Hepatic stellate cell (primary cell): ENCODE data around the gene SYNRG.

ENCODE experiments used
- DNase-seq: peaks from one replicate; pipeline ENCODE4 v3.0.0; 2011; ENCODE audit warnings: low spot score

The SYNRG gene

DNA sequence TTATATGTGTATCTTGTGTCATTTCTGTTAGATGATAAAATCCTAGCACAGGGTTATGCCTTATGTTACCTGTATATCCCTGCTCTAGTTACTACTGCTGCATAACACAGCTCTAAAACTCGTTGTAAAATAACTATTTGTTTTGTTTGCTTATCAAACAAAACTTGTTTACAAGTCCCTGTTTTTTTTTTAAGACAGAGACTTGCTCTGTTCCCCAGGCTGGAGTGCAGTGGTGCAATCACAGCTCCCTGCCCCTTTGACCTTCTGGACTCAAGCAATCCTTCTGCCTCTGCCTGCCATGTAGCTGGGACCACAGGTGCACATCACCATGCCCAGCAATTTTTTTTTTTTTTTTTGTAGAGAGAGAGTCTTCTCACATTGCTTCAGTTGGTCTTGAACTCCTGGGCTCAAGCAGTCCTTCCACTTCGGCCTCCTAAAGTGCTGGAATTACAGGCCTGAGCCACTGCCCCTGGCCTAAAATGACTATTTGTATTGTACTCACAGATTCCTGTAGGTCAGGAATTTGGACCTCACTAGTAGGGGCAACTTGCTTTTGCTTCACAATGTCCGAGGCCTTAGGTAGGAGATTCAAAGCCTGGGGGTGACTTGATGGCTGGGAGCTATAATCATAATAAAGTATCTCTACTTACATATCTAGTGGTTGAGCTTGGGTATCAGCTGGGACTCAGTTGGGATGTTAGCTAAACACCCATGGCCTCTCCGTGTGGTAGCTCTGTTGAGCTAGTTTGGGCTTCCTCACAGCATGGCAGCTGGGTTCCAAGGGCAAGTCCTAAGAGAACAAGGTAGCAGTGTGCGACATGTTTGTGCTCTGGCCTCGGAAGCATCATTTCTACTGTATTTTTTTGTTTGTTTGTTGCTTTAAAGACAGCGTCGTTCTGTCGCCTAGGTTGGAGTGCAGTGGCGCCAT lies 106.9 kb downstream of the SYNRG start:
- DNase-seq = no peak

DNA sequence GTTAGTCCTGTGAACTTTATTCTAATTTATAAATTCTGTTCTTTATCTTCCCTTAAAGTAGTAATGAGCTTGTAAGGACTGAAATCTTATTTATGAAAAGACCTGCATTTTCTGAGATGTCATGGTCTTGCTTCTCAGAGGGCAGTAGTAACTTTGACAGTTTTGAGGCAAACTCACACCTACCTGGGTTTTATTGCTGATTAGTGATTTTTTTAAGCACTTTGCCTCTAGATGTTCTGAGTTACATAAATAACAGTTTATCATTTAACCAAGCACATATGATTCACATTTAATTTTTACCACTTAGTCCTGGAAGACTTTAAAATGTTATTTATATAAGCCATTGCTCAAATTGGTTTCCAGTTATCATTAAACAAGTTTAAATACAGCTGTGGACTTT lies 108.8 kb downstream of the SYNRG start:
- no peak for DNase-seq

DNA sequence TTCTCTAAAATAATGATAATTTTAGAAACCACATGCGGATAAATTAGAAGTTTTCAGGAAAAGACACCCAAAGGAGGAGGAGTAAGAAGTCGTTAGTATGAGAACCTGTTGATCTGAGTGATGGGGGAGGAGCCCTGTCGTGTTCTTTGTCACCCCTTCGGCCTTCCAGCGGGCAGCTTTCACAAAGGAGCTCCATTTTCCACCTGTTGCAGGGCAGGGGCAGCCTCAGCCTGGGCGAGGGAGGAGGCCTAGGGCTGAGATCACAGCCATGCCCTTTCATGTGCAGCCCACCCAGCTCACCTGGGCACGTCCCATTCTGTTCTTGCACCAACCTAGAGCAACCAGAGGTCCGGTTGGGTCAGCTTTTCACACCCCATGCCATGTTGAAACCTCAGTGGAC lies 114.2 kb downstream of the SYNRG start:
- DNase-seq = no peak

DNA sequence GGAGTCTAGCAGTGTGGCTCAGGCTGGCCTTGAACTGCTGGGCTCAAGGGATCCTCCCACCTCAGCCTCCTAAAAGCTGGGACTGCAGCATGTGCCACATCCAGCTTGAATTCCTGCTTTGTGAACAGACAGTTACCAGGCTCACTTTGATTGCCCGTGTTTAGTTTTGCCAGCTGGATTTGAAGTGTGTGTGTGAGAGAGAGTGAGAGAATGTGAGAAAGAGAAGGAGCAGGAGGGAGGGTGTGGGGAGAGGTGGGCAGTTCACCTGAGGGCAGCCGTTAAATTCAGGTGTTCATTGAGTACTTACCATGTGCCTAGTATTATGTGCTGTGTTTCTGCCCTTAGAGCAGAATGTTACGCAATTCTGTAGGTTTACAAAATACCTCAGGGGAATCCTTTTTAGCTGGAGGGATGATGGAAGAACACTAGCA lies 114.8 kb downstream of the SYNRG start:
- DNase-seq = no peak

DNA sequence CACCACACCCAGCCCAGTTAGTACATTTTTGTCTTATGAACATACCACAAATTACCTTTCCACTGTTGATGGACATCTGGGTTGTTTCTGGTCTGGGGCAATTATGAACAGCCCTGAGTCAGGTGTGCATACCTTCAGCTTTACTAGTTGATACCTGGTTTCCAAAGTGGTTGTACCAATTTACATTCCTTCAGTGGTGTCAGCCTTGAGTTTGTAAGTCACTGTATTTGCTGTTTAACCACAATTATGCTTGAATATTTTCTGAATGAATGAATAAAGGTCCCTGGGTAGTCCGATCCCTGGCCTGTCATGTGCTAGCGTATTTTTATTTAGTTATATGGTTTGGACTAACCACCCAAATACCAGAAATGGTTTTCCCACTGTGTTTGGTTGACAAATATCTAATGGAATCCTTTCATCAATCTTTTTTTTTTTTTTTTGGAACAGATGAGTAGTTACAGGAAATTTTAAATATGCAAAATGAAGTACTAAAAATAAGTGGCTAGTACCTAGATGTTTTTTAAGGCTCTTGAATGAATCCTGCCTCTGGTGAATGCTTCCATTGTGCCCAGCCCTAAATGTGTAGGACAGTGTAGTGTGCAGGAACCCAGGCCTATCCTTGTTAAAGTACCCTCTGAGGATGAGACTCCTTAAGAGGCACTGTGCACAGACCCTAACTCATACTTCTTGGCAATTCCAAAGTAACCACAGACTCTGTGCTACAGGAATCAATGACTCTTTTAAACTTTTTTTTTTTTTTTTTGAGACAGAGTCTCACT lies 115.8 kb downstream of the SYNRG start:
- peak; percentile 78 for DNase-seq

DNA sequence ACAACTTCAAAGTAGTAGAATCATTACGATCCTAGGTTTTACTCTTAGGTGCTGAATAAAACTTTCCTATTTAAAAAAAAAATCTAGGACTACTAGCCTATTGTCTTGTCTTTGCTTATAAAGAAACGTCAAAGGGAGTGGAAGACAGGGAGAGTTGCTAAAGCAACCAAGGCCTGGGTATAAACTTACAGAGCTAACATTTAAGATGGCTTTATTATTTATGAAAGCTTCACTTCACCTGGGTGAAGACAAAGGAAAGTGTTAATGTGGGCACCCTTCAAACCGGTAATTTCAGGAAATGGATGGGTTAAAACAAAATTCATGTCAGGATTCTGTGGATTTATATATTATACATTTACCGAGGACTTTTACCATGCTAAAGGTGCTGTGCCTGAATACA lies 117.1 kb downstream of the SYNRG start:
- no peak for DNase-seq

DNA sequence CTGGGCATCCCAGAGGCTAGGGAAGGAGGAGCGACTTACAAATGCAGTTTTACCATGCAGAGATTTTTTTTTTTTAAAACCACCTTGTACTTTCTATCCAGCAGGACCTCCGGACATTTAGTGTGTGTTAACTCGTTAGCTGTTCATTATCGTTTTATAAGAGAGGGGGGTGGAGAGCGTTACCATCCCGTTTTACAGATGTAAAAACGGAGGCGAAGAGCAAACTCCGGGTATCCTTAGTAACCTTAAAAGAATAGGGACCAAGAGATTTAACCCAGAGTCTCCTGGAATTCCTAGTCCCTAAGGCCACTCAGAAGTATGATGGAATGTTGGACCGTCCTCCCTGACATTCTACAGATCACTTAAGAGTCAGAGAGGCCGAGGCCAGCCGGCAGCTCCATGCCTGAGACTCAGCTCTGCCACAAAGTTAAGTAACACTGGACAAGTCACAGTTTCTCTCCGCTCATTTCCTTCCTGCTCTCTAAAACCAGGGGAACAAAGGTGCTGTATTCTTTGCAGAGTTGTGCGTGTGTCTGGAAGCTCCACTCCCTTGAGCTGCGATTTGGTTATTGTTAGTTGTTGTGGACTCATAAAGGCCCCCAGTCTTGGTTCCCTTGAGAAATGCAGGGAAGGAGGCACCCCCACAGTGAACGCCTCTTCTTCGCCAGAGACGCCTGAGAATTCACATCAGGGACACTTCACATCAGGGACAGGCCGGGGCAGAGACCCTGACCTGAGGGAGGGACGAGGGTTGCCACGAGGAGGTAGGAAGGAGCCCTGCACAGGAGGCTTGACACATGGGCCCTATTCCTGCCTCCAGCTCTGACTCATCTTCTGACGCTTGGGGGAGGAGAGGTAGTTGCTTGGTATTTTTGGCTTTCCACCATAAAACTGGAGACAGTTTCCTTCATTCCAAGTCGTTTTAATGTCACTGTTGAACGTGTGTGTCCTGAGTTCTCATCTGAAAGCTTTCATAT lies 118.3 kb downstream of the SYNRG start:
- DNase-seq = peak; percentile 87

DNA sequence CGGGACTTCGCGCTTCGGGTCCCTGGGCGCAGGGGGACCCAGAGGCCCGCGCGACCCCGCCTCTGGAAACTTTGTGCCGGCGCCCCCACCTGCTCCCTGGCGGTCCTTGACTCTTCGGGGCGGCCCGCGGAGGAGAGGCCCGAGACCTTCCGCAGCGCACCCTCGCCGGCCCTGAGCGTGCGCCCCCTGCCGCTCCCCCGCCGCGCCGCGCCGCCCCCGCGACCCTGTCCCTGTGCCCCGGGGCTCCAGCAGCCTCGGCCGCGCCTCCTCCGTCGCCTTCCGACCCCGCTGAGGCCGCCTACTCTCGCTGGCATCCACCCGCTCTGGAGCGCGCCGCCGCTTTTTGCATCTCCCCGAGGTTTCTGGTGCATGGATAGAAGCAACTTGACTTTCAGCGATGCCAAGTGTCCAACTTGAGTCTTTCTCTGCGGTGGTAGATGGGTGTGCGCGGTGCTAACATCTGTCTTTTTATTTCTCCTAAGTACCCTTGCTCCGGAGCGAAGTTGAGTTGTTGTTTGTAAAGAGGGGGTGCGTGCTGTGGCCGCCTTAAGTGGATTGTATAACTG lies 119.1 kb downstream of the SYNRG start:
- DNase-seq = peak; percentile 31

DNA sequence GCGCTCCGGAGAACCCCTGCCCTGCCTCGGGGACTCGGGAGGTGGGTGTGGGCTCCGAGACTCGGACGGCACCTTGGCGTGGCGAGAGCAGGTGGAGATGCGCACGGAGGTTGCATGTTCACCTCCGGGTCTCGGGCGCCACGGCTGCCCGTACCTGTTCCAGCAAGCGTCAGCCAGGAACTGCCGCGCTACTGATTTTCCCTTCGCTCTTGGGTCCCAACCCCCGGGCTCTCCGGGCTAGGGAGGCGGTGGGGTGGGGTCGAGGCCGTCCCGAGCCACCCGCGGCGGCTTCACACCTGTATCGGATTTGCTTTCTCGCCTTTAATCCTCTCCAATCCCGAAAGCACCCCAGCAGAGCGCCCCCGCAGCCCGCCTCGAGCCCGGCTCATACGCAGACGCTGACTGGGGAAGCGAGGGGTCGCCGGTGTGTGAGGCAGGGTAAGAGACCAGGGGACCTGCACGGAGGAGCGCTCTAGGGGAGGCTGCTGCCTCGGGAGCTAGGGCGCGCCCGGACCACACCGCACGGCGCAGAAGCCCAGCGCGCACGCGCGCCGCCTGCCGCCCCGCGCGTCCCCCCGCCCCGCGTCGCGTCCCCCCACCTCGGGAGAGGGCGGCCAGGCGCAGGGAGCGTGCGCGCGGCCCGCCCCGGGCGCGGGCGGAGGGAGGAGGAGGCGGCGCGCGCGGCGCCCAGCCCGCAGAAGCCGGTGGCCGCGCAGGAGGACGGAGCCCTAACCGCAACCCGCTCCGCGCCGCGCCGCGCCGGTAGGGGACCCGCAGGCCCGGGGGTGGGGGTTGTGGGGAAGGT lies 119.8 kb downstream of the SYNRG start, which contains the start of gene DUSP14:
Gene DUSP14 (plus strand): TSS at position 695 of the 805 bp plus-strand sequence. CDS start 22,382 bp downstream, outside the sequence.
- peak; percentile 90 for DNase-seq

DNA sequence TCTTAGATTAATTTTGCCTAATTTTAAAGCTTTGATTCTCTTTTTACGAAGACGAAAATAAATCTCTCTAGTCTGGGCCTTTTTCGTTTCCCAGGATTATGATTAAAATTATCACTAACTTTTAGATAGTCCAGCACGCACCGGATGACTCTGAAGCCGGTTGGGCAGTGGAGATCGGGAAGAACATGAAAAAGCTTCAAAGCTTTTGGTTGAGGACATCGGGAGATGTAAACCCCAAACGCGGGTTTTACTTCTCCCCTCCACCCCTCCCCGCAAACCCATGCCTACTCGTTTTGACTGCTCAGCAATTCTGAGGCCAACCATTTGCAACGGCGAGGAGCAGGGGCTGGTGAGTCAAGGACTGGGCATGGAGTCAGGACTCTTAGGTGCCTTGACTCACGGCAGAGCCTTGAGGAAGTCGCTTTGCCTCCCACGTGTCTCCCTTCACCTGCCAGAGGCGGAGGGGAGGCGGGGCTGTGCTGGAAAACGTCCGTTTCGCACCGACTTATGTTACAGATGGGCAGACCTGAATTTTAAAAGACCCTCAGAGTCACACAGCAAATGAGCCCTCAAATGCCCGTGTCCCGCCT lies 120.5 kb downstream of the SYNRG start:
- DNase-seq = peak; percentile 80

DNA sequence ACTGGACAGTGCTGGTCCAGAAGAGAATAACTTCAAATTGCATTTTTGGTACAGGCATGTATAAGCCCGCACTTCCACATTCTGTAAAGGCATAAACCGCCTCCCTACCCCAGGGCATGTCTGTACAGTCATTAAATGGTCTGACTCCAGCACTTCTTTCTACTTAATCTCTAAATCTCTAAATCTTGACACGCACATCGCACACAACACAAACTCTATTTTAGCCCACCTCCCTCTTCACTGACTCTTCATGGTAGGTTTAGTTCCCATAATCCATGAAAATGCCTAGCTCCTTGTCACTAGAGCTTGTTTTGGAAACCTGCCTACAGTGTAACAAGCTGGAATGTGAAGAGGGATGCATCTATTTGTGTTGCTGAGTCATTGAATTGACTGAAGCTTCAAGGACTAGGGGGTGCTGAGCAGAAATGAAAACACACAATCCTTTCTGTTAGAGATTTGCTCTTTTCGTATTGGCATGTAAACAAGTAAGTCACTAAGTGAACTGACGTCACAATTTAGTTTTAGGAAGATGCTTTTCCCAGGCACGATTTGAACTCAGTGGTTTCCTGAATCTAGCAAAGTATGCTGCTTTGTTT lies 121.1 kb downstream of the SYNRG start:
- DNase-seq = peak; percentile 92

DNA sequence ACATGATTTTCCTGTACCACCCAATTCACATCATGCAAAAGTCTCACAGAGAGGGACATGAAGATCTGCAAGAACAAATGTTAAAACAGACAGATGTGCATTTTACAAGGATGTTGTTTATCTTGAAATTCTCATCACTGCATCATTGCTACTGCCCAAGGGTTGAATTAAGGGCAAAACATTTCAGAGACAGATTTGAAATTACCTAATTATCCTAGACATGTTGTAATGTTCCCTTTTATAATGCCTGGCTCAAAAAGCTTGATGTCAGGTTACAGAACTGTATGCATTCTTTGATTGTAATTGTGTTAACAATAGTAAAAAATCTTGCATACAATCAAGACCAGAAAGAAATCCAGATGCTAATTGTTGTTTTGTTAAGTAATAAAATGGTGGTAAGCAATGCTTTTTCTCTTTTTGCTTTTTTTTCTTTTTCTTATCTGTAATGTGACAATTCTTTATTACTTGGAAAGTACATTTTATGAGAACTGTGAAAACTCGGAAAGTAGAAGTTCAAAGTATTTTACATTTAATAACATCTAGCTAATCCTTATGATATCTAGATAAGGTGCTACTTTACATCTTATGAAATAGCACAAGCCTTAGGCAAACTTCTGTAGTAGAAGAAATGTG lies 123.2 kb downstream of the SYNRG start:
- no peak for DNase-seq

DNA sequence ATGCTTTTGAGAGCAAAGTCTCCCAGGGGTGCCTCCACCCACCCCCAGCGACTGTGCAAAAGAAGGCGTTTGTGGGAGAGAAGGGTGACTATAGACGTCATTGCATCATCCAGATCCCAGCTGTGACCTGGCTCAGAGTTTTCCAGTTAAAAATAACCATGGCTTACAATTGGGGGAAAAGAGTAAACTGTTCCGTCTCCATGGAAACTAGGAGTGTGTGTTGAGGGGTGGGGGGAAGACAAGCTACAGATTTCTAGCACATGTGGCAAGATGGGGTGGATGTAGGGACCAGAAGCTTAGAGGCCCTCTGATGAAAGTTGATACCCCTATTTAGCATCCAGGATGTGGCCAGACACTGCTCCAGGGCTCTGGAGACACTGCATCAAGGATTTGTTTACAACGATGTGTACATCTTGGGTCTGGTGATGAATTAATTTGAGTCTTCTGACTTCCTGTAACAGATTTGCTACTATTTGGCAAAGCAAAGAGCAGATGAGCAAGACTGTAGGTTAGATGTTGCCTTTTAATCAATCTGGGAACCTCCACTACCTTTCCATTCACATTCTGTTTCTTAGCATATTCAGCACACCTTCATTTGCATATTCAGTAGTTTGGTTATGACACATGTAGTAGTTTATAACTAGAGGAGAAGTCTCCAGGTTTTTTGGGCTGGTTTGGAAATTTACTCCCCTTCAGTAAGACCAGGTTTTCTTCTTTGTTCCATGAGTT lies 125.7 kb downstream of the SYNRG start:
- DNase-seq = peak; percentile 85

DNA sequence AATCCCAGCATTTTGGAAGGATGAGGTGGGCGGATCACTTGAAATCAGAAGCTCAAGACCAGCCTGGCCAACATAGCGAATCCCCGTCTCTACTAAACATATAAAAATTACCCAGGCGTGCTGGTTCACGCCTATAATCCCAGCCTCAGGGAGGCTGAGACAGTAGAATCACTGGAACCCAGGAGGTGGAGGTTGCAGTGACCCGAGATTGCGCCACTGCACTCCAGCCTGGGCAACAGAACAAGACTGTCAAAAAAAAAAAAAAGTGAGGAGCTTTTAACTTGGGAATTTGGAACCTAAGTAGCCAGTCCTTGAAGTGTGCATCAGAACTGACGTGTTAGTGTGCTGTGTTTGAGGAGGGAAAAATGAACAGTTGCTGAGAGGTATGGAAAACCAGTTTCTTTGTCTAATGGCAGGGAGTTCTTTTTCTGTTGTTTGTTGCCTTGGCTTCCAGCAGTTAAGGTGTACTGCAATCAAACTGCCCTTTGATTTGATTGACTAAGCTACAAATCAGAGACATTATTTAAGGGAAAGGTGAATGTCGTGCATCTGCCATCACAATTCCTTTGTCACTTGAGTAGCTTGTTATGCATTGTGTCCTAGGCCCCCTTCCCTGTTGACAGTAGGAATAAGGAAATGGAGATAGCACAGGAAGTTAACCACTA lies 128.1 kb downstream of the SYNRG start:
- DNase-seq = no peak

DNA sequence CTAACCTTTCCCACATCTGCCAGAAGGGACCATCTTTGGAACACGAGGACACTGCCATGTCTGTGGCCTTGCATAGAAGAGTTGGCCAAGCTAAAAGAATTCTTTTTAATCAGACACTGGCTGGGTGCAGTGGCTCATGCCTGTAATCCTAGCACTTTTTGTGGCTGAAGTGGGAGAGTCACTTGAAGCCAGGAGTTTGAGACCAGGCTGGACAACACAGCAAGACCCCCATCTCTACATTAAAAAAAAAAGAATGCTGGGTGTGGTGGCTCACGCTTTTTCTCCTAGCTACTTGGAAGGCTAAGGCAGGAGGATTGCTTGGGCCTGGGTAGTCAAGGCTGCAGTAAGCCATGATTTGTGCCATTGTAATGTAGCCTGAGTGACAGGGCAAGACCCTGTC lies 128.8 kb downstream of the SYNRG start:
- DNase-seq = no peak

DNA sequence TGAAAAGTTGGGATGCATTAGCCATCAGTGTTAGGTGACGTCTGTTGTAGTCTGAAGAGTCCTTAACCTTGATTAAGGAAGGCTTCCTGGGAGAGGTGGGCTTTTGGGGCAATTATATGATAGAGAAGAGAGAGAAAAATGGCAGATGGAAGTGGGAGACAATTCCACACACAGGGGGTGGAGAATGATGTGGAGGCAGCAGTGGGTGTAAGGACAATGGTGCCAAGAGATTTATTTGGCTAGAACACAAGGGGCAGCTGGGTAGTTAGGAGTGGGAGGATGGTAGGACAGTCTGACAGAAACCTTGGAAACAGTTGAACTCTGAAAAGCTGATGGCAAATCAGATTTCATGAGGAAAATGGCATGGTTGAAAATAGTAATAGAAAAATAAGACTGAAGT lies 130.2 kb downstream of the SYNRG start:
- DNase-seq = no peak

DNA sequence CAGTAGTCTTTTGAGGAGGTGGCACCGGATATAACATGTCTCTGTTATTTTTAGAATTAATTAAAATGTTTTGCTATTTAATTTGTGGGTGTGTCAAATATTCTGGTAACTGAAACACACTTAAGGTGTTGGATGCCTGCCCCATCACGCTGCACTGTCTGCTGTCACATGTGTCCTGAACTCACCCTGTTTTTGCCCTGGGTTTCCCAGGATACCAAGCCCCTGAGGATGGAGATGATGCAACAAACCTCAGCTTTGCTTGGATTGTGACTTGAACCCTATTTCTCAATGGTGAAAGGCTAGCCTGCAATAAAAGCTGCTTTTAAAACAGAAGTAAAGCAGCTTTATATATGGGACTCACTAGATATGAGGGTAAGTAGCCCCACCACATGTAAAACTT lies 131.0 kb downstream of the SYNRG start:
- DNase-seq = no peak
